Activated B cell treated with CpG ODN at 0.5 μM for 24 hours (primary cell): ENCODE data around the gene PES1. TPM values are rescaled to one million over a fixed set of nuclear protein-coding genes. Genes with fewer than 3 reads are reported as not detected.
"Not testable (repeated sequence)": the region's sequence is repeated elsewhere in the genome, so short reads cannot be mapped to it uniquely, and the experiment has no call there.

Experiments
- ATAC-seq: fragments of 200-7000 bp; cut with Tn5 transposase; one replicate; pipeline ENCODE4 v1.10.0; 2021; ENCODE audit warnings: low read depth, mild to moderate bottlenecking, moderate library complexity
- CTCF ChIA-PET: fragments of 350-600 bp; sonication (Branson Sonifier 250); formaldehyde crosslinking; loops from one replicate; lab custom pipeline; 2021; ENCODE audit warnings: antibody characterized with exemption; lab: Charles Lee
- POLR2A ChIA-PET: fragments of 350-600 bp; sonication (Branson Sonifier 250); formaldehyde crosslinking; loops from one replicate; lab custom pipeline; 2021; ENCODE audit warnings: antibody characterized with exemption; lab: Charles Lee
- DNase-seq: peaks from one replicate; pipeline ENCODE4 v3.0.0; 2022
- H3K27ac Mint-ChIP-seq: one replicate; pipeline ENCODE4 v1.8.0; 2020; ENCODE audit warnings: mixed read lengths
- H3K27me3 Mint-ChIP-seq: one replicate; pipeline ENCODE4 v1.8.0; 2021; ENCODE audit warnings: mixed read lengths
- H3K36me3 Mint-ChIP-seq: one replicate; pipeline ENCODE4 v1.8.0; 2021; ENCODE audit warnings: low read depth, mixed read lengths
- H3K4me1 Mint-ChIP-seq: one replicate; pipeline ENCODE4 v1.8.0; 2021; ENCODE audit warnings: mixed read lengths
- H3K4me3 Mint-ChIP-seq: one replicate; pipeline ENCODE4 v1.8.0; 2020; ENCODE audit warnings: mild to moderate bottlenecking, mixed read lengths
- H3K9me3 Mint-ChIP-seq: one replicate; pipeline ENCODE4 v1.8.0; 2020; ENCODE audit warnings: mixed read lengths
- CTCF ChIP-seq: fragments of 200-600 bp; IDR thresholded peaks from one replicate; pipeline ENCODE4 v1.8.0; 2022; ENCODE audit warnings: antibody characterized with exemption, mild to moderate bottlenecking
- intact Hi-C: fragments of 100-400 bp; cut with micrococcal nuclease; formaldehyde crosslinking; loops from one replicate; pipeline ENCODE4 v1.15.1; 2024
- total RNA-seq: library from RNA; stranded (reverse); gene quantifications from 2 replicates; pipeline ENCODE4 v1.2.3, GENCODE V29; 2022

PES1 gene
- total RNA-seq, 1 donor from 2014 or later: 124 TPM

- ATAC-seq (no peak), DNase-seq (no peak)
- H3K36me3 Mint-ChIP-seq: no peaks in the 10 kb centered on the region
- ChIA-PET CTCF (no interaction called here), POLR2A (interaction anchor here (0.6 kb wide), 1 partner anchor 52 kb away, joined by 3 read pairs; no protein-coding TSS in a partner anchor)
- intact Hi-C loops: no loop called here
- H3K4me3 Mint-ChIP-seq: no peak overlapping the region
- TF ChIP-seq CTCF: no peak
- H3K27me3 Mint-ChIP-seq: peaks cover 6% of the 10 kb centered on the region
- H3K4me1 Mint-ChIP-seq: no peaks in the 10 kb centered on the region
- H3K9me3 Mint-ChIP-seq: no peaks in the 10 kb centered on the region
- H3K27ac Mint-ChIP-seq: no peak overlapping the region
Measured at GRCh38 chr22:30565341-30565740, 26.4 kb downstream of the PES1 start.

GRCh38 chr22:30564761-30565119, 27.0 kb downstream of the PES1 start:
- TF ChIP-seq CTCF: no peak
- ChIA-PET POLR2A (no interaction called here), CTCF (no interaction called here)
- H3K36me3 Mint-ChIP-seq: no peaks in the 10 kb centered on the region
- H3K9me3 Mint-ChIP-seq: no peaks in the 10 kb centered on the region
- H3K27me3 Mint-ChIP-seq: peaks cover 6% of the 10 kb centered on the region
- no peak for ATAC-seq
- no peak overlapping the region for H3K27ac Mint-ChIP-seq
- no peak for DNase-seq
- no peak overlapping the region for H3K4me3 Mint-ChIP-seq
- no peaks in the 10 kb centered on the region for H3K4me1 Mint-ChIP-seq
- intact Hi-C loops: no loop called here

GRCh38 chr22:30564045-30564760, 27.5 kb downstream of the PES1 start:
- no peak overlapping the region for H3K27ac Mint-ChIP-seq
- ATAC-seq: no peak

GRCh38 chr22:30562366-30562765, 29.3 kb downstream of the PES1 start:
- ChIA-PET CTCF (no interaction called here), POLR2A (no interaction called here)
- ATAC-seq (no peak), DNase-seq (no peak)
- Mint-ChIP-seq H3K4me3 (no peak overlapping the region), H3K36me3 (no peaks in the 10 kb centered on the region), H3K4me1 (no peaks in the 10 kb centered on the region), H3K9me3 (no peaks in the 10 kb centered on the region), H3K27me3 (peaks cover 2% of the 10 kb centered on the region), H3K27ac (no peak overlapping the region)
- TF ChIP-seq CTCF: no peak
- intact Hi-C loops: no loop called here

More at GRCh38 chr22:30564045-30564760, 27.5 kb downstream of the PES1 start:
- no peaks in the 10 kb centered on the region for H3K9me3 Mint-ChIP-seq
- peaks cover 6% of the 10 kb centered on the region for H3K27me3 Mint-ChIP-seq
- H3K36me3 Mint-ChIP-seq: no peaks in the 10 kb centered on the region
- ChIA-PET POLR2A (no interaction called here), CTCF (no interaction called here)
- H3K4me1 Mint-ChIP-seq: no peaks in the 10 kb centered on the region
- H3K4me3 Mint-ChIP-seq: no peak overlapping the region
- DNase-seq: no peak
- TF ChIP-seq CTCF: no peak
- intact Hi-C loops: no loop called here

- CTCF ChIA-PET: no interaction called here
- ATAC-seq (no peak), DNase-seq (no peak)
- H3K27me3 Mint-ChIP-seq: no peaks in the 10 kb centered on the region
- H3K4me3 Mint-ChIP-seq: no peak overlapping the region
- no peak overlapping the region for H3K27ac Mint-ChIP-seq
- intact Hi-C loops: no loop called here
- no peaks in the 10 kb centered on the region for H3K36me3 Mint-ChIP-seq
- H3K9me3 Mint-ChIP-seq: no peaks in the 10 kb centered on the region
- no peaks in the 10 kb centered on the region for H3K4me1 Mint-ChIP-seq
- TF ChIP-seq CTCF: no peak
- POLR2A ChIA-PET: no interaction called here
Measured at GRCh38 chr22:30561402-30562189, 30.1 kb downstream of the PES1 start.

GRCh38 chr22:30560643-30561202, 31.0 kb downstream of the PES1 start:
- H3K4me1 Mint-ChIP-seq, intact Hi-C loops, H3K27ac Mint-ChIP-seq, DNase-seq, H3K27me3 Mint-ChIP-seq, H3K36me3 Mint-ChIP-seq, ATAC-seq, CTCF ChIA-PET, POLR2A ChIA-PET, H3K9me3 Mint-ChIP-seq, H3K4me3 Mint-ChIP-seq: not testable (repeated sequence)
